ENCODE results near the gene TNK2.

Gene TNK2

DNA sequence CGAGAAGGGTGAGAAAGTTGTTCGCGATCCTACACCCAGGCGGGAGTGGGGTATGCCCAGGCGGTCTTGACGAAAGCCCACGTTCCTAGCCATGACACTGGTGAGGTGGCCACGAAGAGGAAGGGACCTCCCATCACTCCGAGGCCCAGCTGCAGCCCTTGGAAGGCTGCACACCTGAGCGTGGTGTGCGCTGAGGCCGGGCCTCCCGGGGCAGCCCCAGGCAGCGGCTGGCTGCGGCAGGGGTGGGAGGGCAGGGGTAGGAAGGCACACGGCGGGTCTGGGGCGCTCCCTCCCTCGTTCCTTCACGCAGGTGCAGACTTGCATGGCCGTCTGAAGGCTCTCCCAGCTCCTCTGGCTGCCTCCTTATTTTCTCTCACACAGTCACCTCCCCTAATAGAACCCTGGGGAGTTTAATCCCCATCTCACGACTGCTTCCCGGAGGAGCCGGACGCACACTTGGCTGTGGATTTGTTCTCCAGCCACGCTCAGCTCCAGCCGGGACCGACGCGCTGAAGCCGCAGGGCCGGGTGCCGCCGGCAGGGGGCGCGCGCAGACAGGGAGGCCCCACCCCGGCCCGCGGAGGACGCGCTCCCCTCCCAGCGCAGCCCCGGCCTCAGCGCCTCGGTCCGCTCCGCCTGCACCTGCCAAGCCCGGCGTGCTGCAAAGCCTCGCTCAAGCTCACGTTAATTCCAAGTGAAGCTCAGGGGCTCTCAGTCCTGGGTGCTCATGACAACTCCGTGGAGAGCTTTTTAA, 58.9 kb downstream of the TNK2 start:
- no peaks in the 10 kb centered on the region for H3K4me1 ChIP-seq (ENCODE audit: insufficient read depth, low read length)
- no peaks in the 10 kb centered on the region for H3K36me3 ChIP-seq (ENCODE audit: insufficient read depth, low read depth, low read length)
- no peak overlapping the region for H3K9ac ChIP-seq (ENCODE audit: low read depth, low read length)
- no peak overlapping the region for H3K27ac ChIP-seq (ENCODE audit: low read length)
- H3K4me3 ChIP-seq (ENCODE audit: low read length) = no peak overlapping the region
- peaks cover 9% of the 10 kb centered on the region; the same call in 1 of the 2 replicates for H3K27me3 ChIP-seq (ENCODE audit: insufficient read depth, low read length)
- H3K9me3 ChIP-seq (ENCODE audit: insufficient read depth, low read depth, low read length) = no peaks in the 10 kb centered on the region

DNA sequence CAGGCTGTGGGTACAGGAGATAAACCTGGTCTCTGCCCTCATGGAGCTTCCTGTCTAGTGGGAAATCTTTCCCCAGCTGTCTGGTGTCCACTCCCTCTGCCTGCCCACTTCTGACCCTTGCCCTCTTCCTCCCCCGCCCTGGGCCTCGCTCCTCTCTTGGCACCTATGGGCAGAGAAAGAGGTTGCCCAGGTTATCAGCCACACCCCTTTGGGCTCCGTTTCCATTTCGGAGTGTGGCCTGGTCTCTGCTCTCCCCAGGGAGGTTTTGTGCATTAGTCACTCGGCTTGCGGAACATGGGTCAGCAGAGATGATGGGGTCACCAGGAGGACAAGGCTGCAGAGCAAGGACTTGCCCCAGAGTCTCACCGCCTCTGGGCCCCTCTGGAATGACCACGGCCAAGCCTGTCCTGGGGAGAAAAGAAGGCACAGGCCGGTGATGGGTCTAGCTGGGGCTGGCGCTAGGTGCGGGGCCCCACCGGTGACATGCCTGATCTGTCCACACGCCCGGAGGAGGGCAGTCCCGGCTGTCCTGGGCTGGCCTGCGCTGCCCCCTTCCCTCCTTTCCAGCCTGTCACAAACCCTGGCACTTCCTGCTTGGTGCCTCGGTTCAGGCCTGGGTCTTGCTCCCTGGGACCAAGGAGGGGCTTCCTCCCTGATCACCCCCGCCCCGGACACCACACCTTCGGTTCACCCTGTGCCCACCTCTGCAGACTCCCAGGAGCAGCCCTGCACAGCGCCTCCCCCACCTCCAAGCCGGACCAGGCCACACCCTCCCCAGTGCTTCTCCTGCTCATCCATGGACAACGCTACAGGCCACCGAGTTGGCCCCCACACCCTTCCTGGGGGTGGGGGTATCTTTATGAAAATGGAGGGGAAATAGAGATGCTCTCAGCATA, 61.0 kb downstream of the TNK2 start:
- no peak overlapping the region for H3K4me3 ChIP-seq (ENCODE audit: low read length)
- no peaks in the 10 kb centered on the region for H3K36me3 ChIP-seq (ENCODE audit: insufficient read depth, low read depth, low read length)
- H3K9me3 ChIP-seq (ENCODE audit: insufficient read depth, low read depth, low read length) = no peaks in the 10 kb centered on the region
- H3K9ac ChIP-seq (ENCODE audit: low read depth, low read length) = no peak overlapping the region
- H3K4me1 ChIP-seq (ENCODE audit: insufficient read depth, low read length) = no peaks in the 10 kb centered on the region
- H3K27ac ChIP-seq (ENCODE audit: low read length) = no peak overlapping the region
- H3K27me3 ChIP-seq (ENCODE audit: insufficient read depth, low read length) = peaks cover 9% of the 10 kb centered on the region; the same call in 1 of the 2 replicates

DNA sequence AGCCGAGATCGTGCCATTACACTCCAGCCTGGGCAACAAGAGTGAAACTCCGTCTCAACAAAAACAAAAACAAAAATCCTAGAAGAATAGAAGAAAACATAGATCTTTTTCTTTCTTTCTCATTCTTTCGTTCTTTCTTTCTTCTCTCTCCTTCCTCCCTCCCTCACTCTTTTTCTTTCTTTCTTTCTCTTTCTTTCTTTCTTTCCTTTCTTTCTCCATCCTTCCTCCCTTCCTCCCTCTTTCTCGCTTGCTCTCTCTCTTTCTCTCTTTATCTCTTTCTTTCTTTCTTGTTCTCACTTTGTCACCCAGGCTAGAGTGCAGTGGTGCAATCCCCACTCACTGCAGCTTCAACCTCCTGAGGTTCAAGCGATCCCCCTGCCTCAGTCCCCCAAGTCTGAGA, 62.9 kb downstream of the TNK2 start:
- no peaks in the 10 kb centered on the region for H3K9me3 ChIP-seq (ENCODE audit: insufficient read depth, low read depth, low read length)
- no peak overlapping the region for H3K9ac ChIP-seq (ENCODE audit: low read depth, low read length)
- no peaks in the 10 kb centered on the region for H3K4me1 ChIP-seq (ENCODE audit: insufficient read depth, low read length)
- H3K36me3 ChIP-seq (ENCODE audit: insufficient read depth, low read depth, low read length) = no peaks in the 10 kb centered on the region
- no peaks in the 10 kb centered on the region for H3K27me3 ChIP-seq (ENCODE audit: insufficient read depth, low read length)
- H3K4me3 ChIP-seq (ENCODE audit: low read length) = no peak overlapping the region
- H3K27ac ChIP-seq (ENCODE audit: low read length) = no peak overlapping the region

DNA sequence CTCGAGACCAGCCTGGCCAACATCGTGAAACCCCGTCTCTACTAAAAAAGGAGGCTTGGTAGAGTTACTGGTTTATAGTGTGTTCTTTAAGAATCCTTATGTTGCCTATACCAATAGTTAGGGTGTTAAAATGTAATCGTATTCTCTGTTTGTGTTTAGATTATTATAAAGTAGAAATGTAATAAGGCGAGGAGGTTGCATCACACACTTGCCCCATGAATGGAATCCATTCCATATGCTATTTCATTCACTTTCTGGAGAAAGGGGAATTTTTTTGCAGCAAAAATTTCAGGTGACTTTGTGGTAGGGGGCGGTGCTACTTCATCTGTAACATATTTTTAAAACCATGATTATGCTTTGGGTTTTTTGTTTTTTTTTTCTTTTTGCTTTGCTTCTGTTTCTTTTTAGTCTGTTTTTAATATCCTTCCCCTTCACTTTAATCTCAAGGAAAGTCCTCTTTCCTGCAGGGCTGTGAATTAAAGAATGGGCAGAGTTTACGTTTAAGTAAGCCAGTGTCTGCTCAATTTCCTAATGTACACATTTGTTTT, 63.6 kb downstream of the TNK2 start:
- no peak overlapping the region for H3K4me3 ChIP-seq (ENCODE audit: low read length)
- H3K9me3 ChIP-seq (ENCODE audit: insufficient read depth, low read depth, low read length) = no peaks in the 10 kb centered on the region
- H3K4me1 ChIP-seq (ENCODE audit: insufficient read depth, low read length) = peaks cover 1% of the 10 kb centered on the region; the same call in 1 of the 2 replicates
- no peak overlapping the region for H3K27ac ChIP-seq (ENCODE audit: low read length)
- no peaks in the 10 kb centered on the region for H3K27me3 ChIP-seq (ENCODE audit: insufficient read depth, low read length)
- no peaks in the 10 kb centered on the region for H3K36me3 ChIP-seq (ENCODE audit: insufficient read depth, low read depth, low read length)
- no peak overlapping the region for H3K9ac ChIP-seq (ENCODE audit: low read depth, low read length)

DNA sequence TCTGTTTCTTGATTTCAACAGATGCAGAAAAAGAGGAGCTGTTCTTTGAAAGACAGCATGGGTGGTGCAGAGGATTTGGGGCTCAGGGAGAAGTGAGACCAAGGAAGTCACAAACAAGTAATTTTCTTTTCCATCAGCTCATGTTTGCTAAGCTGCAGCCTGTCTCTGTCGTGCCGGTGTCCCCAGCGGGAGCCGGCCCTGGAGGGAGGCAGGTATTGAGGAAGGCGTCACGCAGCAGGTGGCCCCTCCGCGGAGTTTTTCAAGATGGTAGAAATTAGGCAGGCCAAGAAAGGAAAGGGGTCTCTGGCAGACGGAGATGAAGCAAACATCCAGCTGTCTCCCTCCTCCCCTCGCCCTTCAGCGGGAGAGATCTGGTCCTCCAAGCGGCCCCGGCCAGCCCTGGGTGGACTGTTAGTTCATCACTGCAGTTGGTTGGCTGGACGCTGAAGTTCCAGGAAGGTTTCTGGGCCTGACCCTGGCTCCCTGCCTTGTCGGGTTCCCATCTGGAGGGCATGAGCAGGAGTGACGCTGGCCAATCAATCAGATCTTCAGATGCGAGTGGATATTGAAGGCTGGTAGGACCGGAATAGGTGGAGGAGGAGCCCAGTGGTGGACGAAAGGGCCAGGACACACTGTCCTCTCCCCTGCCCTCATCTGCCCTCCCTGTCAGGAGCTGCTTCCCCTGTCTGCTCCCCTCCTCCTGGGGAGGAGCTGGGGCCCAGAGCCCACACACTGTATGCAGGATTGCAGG, 68.9 kb downstream of the TNK2 start:
- Histone ChIP-seq H3K4me3 (ENCODE audit: low read length) (no peak overlapping the region), H3K4me1 (ENCODE audit: insufficient read depth, low read length) (peaks cover 7% of the 10 kb centered on the region; the same call in 1 of the 2 replicates), H3K36me3 (ENCODE audit: insufficient read depth, low read depth, low read length) (no peaks in the 10 kb centered on the region), H3K27ac (ENCODE audit: low read length) (no peak overlapping the region), H3K9me3 (ENCODE audit: insufficient read depth, low read depth, low read length) (no peaks in the 10 kb centered on the region), H3K9ac (ENCODE audit: low read depth, low read length) (no peak overlapping the region), H3K27me3 (ENCODE audit: insufficient read depth, low read length) (no peaks in the 10 kb centered on the region)

DNA sequence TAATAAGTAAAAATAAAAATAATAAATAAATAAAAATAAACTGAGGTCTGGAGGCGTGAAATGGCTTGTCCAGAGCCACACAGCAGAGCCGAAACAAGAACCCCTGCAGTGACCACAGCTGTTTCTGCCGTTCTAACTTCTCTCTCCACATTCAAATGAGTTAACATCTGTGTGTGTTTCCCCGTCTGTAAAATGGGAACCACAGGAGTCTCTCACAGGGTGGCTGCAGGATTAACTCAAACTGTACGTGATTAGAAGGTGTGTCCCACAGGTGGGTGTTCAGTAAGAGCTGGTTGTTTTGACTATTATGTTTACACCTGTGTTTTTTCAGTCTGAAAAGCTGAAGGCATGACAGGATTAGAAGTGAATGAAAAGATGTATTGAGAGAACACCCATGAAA, 69.6 kb downstream of the TNK2 start:
- no peak overlapping the region for H3K9ac ChIP-seq (ENCODE audit: low read depth, low read length)
- no peaks in the 10 kb centered on the region for H3K36me3 ChIP-seq (ENCODE audit: insufficient read depth, low read depth, low read length)
- no peaks in the 10 kb centered on the region for H3K27me3 ChIP-seq (ENCODE audit: insufficient read depth, low read length)
- no peak overlapping the region for H3K27ac ChIP-seq (ENCODE audit: low read length)
- H3K9me3 ChIP-seq (ENCODE audit: insufficient read depth, low read depth, low read length) = no peaks in the 10 kb centered on the region
- peaks cover 7% of the 10 kb centered on the region; the same call in 1 of the 2 replicates for H3K4me1 ChIP-seq (ENCODE audit: insufficient read depth, low read length)
- no peak overlapping the region for H3K4me3 ChIP-seq (ENCODE audit: low read length)

DNA sequence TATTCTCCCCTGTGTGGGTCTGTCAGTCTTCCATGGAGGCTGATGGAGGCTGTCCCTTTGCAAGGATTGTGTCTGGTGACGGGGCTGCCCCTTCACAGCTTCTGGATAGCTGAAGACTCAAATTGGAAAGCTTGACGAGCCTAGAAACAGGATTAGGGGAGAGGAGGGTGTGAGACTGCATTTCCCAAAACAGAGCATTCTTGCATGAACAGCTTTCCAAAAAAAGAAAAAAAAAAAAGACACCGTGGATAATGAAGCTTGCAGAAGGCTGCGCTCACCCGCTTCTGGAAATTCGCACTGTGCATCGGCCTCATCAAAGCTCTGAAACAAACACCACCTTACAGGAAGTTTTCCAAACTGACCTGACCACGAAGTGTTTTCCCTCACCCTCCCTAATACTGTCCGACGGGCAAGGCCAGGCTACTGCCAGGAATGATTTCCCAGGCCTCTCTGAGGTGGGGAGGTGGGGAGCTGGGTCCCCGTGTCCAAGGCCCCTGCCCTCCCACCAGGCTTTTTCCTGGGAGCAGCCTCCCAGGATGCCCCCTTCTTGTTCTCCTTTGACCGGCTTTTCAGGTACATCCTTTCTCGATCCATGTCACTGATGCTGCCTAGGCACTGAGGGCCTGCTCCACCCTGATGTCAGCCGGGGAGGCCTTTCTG, 71.7 kb downstream of the TNK2 start:
- Histone ChIP-seq H3K4me1 (ENCODE audit: insufficient read depth, low read length) (peaks cover 7% of the 10 kb centered on the region; the same call in 1 of the 2 replicates), H3K36me3 (ENCODE audit: insufficient read depth, low read depth, low read length) (no peaks in the 10 kb centered on the region), H3K27me3 (ENCODE audit: insufficient read depth, low read length) (no peaks in the 10 kb centered on the region), H3K4me3 (ENCODE audit: low read length) (no peak overlapping the region), H3K9ac (ENCODE audit: low read depth, low read length) (no peak overlapping the region), H3K9me3 (ENCODE audit: insufficient read depth, low read depth, low read length) (no peaks in the 10 kb centered on the region), H3K27ac (ENCODE audit: low read length) (no peak overlapping the region)

DNA sequence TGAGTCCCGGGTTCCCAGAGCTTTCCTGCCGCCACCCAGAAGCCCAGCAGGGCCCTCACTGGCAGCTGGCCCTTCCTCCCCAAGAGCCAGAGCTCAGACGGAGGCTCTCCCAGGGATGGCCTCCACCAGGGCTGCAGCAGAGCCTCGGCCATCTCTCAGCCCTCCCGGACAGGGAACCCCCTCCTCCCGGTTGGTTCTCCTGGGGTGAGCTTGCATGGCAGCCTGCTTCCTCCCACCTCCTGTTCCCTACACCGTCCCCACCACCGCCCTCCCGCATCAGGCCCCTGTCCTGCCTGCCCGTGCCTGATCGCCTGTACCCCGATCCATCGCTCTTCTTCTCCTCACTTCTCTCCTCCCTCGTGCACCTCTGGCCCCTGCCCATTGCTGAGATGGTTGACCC, 72.6 kb downstream of the TNK2 start:
- no peak overlapping the region for H3K27ac ChIP-seq (ENCODE audit: low read length)
- H3K27me3 ChIP-seq (ENCODE audit: insufficient read depth, low read length) = no peaks in the 10 kb centered on the region
- H3K36me3 ChIP-seq (ENCODE audit: insufficient read depth, low read depth, low read length) = no peaks in the 10 kb centered on the region
- no peak overlapping the region for H3K9ac ChIP-seq (ENCODE audit: low read depth, low read length)
- peaks cover 7% of the 10 kb centered on the region; the same call in 1 of the 2 replicates for H3K4me1 ChIP-seq (ENCODE audit: insufficient read depth, low read length)
- no peak overlapping the region for H3K4me3 ChIP-seq (ENCODE audit: low read length)
- no peaks in the 10 kb centered on the region for H3K9me3 ChIP-seq (ENCODE audit: insufficient read depth, low read depth, low read length)

DNA sequence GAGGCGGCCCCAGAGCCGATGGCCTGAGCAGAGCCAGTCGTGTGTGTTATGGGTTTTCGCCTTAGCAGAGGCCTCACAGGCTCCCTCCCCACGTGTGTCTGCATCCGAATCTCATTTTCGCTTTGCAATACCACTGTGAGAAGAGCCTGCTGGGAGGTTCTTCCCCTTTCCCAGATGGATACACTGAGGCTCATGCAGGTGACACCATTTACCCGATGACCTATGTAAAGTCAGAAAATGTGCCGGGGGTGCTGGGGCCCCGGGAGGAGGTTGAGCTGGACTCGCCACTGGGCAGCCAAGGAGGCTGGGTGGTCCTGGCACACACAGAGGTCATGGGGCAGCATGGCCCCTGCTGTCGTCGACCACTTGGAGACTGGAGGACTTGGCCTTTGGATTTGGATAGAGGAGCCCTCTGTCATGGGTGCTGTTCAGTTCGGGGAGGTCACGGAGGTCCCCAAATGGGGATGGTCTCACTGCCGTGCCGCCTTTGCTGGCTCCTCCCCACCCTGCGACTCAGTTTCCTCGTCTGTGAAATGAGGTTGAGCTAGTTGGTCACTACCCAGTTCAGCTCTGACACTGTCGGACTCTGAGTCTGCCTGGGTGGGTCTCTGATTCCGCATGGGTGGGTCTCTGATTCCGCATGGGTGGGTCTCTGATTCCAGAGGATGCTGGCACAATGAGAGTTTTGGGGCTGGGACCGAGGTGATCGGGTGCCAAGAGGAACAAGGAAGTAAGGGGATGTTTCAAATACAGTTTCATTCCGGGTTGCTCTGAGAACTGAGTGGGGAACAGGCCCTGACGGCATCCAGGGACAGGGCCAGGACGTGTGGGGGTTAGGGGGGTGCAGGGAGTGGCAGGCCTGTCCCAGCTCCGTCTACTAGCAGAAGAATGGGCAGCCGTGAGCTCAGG, 73.4 kb downstream of the TNK2 start:
- Histone ChIP-seq H3K4me1 (ENCODE audit: insufficient read depth, low read length) (peaks cover 7% of the 10 kb centered on the region; the same call in 1 of the 2 replicates), H3K4me3 (ENCODE audit: low read length) (no peak overlapping the region), H3K27ac (ENCODE audit: low read length) (no peak overlapping the region), H3K9me3 (ENCODE audit: insufficient read depth, low read depth, low read length) (no peaks in the 10 kb centered on the region), H3K9ac (ENCODE audit: low read depth, low read length) (no peak overlapping the region), H3K27me3 (ENCODE audit: insufficient read depth, low read length) (no peaks in the 10 kb centered on the region), H3K36me3 (ENCODE audit: insufficient read depth, low read depth, low read length) (no peaks in the 10 kb centered on the region)

DNA sequence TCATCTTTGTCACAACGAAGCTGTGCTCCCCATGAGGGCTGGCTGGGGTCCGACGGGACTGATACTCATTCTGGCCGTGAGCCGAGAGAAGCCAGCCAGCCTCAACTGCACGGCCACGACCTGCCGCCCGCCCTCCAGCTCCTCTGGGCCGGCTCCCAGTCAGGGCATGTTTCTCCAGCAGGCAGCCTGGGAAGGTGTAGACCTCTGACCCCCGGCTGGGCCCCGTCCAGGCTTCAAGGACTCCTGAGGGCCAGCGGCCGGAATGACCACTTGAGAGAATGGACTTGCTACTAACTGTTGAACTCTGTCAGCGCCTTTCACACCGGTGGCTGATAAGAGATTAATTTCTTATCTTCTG, 78.5 kb downstream of the TNK2 start:
- Histone ChIP-seq H3K9ac (ENCODE audit: low read depth, low read length) (no peak overlapping the region), H3K4me1 (ENCODE audit: insufficient read depth, low read length) (no peaks in the 10 kb centered on the region), H3K36me3 (ENCODE audit: insufficient read depth, low read depth, low read length) (no peaks in the 10 kb centered on the region), H3K9me3 (ENCODE audit: insufficient read depth, low read depth, low read length) (no peaks in the 10 kb centered on the region), H3K27me3 (ENCODE audit: insufficient read depth, low read length) (no peaks in the 10 kb centered on the region), H3K4me3 (ENCODE audit: low read length) (no peak overlapping the region), H3K27ac (ENCODE audit: low read length) (no peak overlapping the region)
